ENCODE data around the gene TCF4. TPM values are rescaled to one million over a fixed set of nuclear protein-coding genes. Genes with fewer than 3 reads are reported as not detected.

The TCF4 gene
- total and polyA plus RNA-seq, 2 experiments from 2014 or later = 77.7 to 89.2 TPM

DNA sequence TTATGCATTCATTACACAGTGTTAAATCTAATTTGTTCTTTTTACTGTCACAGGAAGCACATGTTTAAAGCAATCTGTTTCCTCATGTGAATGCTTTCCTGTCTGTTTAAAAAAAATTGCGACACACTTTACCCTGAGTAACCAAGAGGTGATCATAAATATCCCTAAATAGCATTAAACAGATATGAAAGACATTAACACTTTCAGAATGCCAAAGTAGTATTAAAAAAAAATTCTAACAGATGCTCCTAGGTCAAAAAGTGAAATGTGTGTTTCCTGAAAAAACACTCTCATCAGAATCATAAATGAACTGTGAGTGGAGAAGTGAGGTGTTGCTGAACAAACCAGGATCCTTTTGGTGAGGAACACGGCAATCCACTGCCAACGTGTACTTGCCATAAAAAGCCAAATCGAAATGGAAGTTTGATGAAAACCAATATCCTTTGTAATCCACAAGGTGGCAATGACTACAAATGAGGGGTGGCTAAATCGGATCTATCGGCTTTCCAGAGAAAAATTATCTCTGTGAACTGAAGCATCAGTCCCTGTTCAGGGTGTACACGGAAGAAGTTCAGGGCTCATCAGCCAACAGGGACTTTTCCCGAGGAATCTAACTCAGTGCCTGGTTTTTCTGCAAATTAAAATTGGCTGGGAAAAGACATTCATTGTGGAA lies 248.9 kb downstream of the TCF4 start:
- Histone ChIP-seq H2AFZ (no peak overlapping the region), H3K4me2 (0 out of 2 replicates have a peak overlapping the region, but pooled peaks have one; percentile 2), H3K36me3 (ENCODE audit: insufficient read depth) (no peaks in the 10 kb centered on the region), H3K79me2 (replicated peaks; ENCODE audit: insufficient read depth) (peaks cover 7% of the 10 kb centered on the region; the same call in 1 of the 2 replicates), H3K4me1 (ENCODE audit: insufficient read depth) (peaks cover 43% of the 10 kb centered on the region), H3K4me3 (no peak overlapping the region), H3K27ac (ENCODE audit: low read depth) (peak overlapping the region; percentile 23; the same call in 1 of the 2 replicates), H3K27me3 (ENCODE audit: insufficient read depth) (no peaks in the 10 kb centered on the region), H3K9me2 (ENCODE audit: insufficient read depth) (no peaks in the 10 kb centered on the region), H3F3A (replicated peaks; ENCODE audit: low read depth) (no peaks in the 10 kb centered on the region), H4K20me1 (replicated peaks; ENCODE audit: insufficient read depth) (no peaks in the 10 kb centered on the region)
- DNase-seq (ENCODE audit: low spot score) (peak; percentile 34), ATAC-seq (no peak)
- peak in 1 of 2 experiments; percentile 23; a peak in 1 of 4 replicates for TF ChIP-seq CTCF (conservative IDR thresholded peaks at IDR 0.05; ENCODE audit: low read depth in 2 of 2)
- TF ChIP-seq ZNF462 (CRISPR knock-in tag; IDR thresholded peaks at IDR 0.05) = no peak
- TF ChIP-seq CREB1 (CRISPR knock-in tag; IDR thresholded peaks at IDR 0.05; ENCODE audit: low read depth) = no peak
- no peak for TF ChIP-seq STAT1 (IDR thresholded peaks at IDR 0.05; ENCODE audit: unreplicated experiment)
- TF ChIP-seq, protein P1, sequence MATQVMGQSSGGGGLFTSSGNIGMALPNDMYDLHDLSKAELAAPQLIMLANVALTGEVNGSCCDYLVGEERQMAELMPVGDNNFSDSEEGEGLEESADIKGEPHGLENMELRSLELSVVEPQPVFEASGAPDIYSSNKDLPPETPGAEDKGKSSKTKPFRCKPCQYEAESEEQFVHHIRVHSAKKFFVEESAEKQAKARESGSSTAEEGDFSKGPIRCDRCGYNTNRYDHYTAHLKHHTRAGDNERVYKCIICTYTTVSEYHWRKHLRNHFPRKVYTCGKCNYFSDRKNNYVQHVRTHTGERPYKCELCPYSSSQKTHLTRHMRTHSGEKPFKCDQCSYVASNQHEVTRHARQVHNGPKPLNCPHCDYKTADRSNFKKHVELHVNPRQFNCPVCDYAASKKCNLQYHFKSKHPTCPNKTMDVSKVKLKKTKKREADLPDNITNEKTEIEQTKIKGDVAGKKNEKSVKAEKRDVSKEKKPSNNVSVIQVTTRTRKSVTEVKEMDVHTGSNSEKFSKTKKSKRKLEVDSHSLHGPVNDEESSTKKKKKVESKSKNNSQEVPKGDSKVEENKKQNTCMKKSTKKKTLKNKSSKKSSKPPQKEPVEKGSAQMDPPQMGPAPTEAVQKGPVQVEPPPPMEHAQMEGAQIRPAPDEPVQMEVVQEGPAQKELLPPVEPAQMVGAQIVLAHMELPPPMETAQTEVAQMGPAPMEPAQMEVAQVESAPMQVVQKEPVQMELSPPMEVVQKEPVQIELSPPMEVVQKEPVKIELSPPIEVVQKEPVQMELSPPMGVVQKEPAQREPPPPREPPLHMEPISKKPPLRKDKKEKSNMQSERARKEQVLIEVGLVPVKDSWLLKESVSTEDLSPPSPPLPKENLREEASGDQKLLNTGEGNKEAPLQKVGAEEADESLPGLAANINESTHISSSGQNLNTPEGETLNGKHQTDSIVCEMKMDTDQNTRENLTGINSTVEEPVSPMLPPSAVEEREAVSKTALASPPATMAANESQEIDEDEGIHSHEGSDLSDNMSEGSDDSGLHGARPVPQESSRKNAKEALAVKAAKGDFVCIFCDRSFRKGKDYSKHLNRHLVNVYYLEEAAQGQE (IDR thresholded peaks at IDR 0.05; ENCODE audit: unreplicated experiment) = no peak
- Mint-ChIP-seq H3K9me3 (no peaks in the 10 kb centered on the region), H3K4me1 (peaks cover 64% of the 10 kb centered on the region), H3K36me3 (ENCODE audit: low read depth) (no peaks in the 10 kb centered on the region), H3K27ac (peak overlapping the region; percentile 85), H3K27me3 (ENCODE audit: insufficient read depth, low read depth, poor library complexity) (peaks cover 4% of the 10 kb centered on the region), H3K4me3 (no peak overlapping the region; the same call in 2 of the 3 replicates)

All from GM23338 (cell line).